ENCODE data around the gene KCND3.

Gene KCND3

DNA sequence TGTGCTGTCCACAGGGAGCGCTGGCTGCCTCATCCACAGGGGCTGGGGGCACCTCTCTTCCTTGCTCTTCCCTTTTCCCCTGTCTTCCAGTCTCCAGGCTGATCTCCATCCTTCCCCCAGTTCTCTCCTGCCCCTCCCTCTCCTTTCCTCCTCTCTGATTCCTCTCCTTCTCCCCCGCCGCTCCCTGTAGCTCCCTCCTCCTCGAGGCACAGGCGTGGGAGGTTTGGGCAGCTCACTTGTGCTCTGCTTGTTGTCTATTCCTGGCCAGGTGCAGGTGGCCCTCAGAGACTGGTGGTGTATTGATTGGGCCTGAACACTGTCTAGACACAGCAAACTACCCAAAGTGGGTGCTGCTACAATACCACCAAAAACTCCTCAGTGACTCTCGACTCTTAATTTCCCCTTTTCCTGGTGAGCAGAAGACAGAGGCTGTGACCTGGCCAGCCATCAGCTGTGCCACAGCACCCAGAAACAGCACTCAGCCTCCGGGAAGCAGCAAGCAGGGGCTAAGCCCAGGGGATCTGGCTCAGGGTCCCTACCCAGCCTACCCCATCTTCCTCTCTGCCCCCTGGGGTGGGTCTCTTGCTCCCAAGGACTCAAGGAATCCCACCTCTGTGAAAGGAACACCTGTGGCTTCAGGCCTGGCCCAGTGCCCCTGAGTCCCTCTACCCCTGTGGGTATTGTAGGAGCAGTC, 140.5 kb downstream of the KCND3 start:
- FAIRE-seq, result no peak
- DNase-seq (ENCODE audit: low spot score), result no peak

DNA sequence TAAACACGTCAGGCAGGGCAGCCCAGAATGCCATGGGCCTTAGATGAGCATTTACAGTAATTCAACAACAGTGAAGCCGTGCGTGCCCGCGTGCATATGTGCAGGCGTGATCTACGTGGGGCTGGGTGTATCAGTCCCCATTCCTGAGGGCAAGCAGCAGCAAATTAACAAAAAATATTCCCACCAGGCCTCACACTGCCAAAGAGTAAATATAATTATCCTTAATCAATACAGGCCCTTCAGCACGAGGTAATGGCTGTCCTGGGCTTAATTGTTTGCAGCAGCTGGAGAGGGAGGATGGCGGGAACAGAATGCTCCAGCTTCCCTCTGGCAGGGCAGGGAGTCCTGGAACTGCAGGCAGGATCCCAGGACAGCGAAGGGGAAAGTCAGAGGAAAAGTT, 142.0 kb downstream of the KCND3 start:
- DNase-seq (ENCODE audit: low spot score), result no peak
- FAIRE-seq, result no peak

GRCh38 chr1:111846842-111847241, 142.6 kb downstream of the KCND3 start:
- no peak for FAIRE-seq
- no peak for DNase-seq (ENCODE audit: low spot score)

DNA sequence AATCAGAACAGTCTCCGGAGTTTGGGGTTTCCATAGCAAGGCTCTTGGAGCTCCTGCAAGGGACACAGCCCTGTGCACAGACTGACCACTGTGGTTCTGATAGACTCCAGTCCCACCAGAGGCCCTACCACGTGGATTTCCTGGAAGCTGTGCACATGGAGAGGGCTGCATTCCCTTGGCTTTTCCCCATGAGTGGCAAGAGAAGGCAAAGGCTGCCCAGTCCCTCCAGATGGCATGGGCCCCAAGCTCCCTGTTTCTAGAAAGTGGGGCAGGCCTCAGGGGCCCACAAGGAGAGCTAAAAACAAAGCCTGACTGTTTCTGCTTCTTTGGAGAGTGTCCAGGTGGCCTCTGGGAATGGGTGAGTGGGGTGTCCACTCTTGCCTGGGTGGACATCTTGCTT, 146.3 kb downstream of the KCND3 start:
- no peak for FAIRE-seq

DNA sequence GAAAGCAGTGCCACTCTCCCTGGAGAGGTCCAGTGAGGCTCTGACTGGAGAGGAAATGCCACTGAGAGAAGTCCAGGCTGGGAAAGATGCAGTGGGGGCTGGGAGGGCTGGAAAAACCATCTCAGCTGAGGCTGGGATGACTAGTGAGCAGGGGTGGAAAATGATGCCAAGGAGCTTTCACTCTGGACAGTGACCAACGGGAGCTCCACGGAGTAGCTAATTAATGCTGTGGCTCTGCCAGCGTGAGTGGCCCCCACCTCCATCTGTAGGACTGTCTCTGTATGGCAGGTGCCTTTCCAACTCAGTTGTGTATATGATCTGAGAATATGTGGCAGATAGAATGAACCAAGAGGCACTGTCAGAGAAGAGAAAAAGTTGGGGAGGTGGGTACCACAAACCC, 147.1 kb downstream of the KCND3 start:
- no peak for FAIRE-seq
- no peak for DNase-seq (ENCODE audit: low spot score)

More for the DNA sequence above, 146.3 kb downstream of the KCND3 start:
- no peak for DNase-seq (ENCODE audit: low spot score)

- no peak for FAIRE-seq
These were observed 147.7 kb downstream of the KCND3 start for GRCh38 chr1:111841746-111842145.

GRCh38 chr1:111841189-111841588, 148.3 kb downstream of the KCND3 start:
- no peak for FAIRE-seq
- DNase-seq (ENCODE audit: low spot score), result no peak

More at GRCh38 chr1:111841746-111842145, 147.7 kb downstream of the KCND3 start:
- no peak for DNase-seq (ENCODE audit: low spot score)

GRCh38 chr1:111837393-111837792, 152.1 kb downstream of the KCND3 start:
- FAIRE-seq, result no peak

GRCh38 chr1:111836111-111836510, 153.4 kb downstream of the KCND3 start:
- FAIRE-seq, result no peak
- DNase-seq (ENCODE audit: low spot score), result no peak

More at GRCh38 chr1:111837393-111837792, 152.1 kb downstream of the KCND3 start:
- no peak for DNase-seq (ENCODE audit: low spot score)

- DNase-seq (ENCODE audit: low spot score) (no peak), FAIRE-seq (no peak)
These were observed 154.0 kb downstream of the KCND3 start for GRCh38 chr1:111835514-111835913.

- FAIRE-seq (no peak), DNase-seq (ENCODE audit: low spot score) (no peak)
These were observed 154.5 kb downstream of the KCND3 start for GRCh38 chr1:111834956-111835355.

DNA sequence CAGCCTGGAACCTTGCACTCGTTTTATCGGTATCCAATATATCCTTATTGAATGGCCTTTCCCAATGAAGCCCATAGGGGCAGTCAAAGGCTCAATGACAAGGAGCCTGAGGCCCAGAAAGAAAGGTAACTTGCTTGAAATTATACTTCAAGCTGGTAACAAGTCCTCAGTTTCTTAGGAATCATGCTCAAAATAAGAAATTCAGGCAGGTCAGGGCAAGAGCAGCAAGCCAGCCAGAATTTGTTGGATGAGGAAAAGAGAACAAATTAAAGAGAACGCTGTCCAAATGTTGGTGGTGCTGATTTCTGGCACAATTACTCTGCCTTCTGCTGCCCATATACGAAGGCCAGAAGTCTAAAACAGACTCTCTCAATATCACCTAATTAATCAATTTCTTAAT, 156.1 kb downstream of the KCND3 start:
- FAIRE-seq (no peak), DNase-seq (ENCODE audit: low spot score) (peak; percentile 34)

DNA sequence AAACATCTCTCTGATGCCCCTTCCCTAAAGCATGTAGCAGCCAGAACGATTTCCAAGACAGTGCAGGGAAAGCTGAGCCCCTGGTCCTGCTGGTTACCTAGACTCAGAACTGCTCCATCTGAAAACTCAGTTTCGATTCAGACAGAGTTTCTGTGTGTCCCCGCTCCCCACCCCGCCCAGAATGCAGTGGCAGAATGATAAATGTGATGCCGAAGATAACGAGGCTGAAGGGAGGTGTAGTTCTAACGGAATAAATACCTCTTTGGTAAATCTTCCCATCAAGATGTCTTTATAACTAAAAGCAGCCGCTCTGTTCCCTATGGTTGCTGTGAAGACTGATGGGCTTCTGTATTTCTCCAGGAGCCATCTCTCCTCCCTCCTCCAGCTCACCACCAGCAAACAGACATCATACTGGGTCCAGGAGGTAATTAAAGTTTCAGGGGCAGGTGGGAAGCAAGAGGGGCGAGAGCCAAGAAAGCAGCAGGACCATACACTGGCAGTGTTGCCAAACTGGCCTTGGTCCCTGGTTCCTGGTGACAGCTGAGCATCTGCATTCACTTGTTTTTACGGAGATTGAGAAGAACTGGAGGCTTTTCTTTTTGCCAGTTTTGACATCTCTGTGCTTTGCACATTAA, 156.8 kb downstream of the KCND3 start:
- DNase-seq (ENCODE audit: low spot score), result no peak
- FAIRE-seq, result no peak

DNA sequence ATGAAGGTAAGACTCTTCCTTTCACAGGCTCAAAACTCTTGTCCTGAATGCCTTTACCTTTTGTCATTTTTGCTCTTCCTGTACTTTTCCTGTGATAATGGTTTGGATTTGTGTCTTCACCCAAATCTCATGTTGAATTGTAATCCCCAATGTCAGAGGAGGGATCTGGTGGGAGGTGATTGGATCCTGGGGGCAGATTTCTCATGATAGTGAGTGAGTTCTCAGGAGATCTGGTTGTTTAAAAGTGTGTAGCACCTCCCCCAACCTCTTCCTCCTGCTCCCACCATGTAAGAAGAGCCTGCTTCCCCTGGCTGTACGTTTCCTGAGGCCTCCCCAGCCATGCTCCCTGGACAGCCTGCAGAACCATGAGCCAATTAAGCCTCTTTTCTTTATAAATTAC, 158.3 kb downstream of the KCND3 start:
- no peak for DNase-seq (ENCODE audit: low spot score)
- FAIRE-seq, result no peak

DNA sequence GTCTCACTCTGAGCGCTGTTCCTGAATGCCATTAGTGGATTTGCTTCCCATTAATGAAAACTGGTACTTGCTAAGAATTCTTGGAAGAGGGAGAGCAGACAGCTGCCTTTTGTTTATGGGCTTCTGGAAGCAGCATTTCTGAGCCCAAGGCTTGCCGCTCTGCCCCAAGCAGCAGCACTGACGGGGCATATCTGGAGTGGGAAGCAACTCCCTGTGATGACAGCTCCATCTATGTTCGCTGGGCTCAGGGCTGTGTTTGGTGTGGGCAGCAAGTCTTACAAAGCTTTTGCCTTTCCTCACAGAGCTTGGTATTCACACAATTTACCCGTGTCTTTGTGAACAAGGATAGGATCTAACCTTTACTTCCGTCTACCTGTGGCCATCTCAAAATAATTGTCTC, 161.5 kb downstream of the KCND3 start:
- DNase-seq (ENCODE audit: low spot score), result no peak
- no peak for FAIRE-seq

GRCh38 chr1:111826278-111826677, 163.2 kb downstream of the KCND3 start:
- DNase-seq (ENCODE audit: low spot score) (no peak), FAIRE-seq (no peak)

DNA sequence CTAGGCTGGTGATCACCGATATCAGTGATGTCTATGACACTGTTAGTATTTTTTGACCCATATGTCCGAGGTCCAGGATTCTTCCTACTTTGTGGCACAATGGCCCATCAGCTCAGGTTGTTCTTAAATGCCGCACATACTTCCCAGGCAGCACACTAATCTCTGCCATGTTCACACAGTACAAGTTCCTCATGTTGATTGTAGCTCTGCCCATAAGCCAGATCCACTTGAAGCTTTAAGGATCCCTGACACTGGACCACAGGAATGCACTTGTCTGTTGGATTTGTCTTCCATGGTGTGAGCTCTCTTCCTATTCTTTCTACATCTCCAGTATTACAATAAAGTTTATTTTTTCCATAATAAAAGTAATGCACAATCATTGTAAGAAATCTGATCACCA, 164.3 kb downstream of the KCND3 start:
- FAIRE-seq, result no peak
- DNase-seq (ENCODE audit: low spot score), result no peak

- DNase-seq (ENCODE audit: low spot score), result no peak
- no peak for FAIRE-seq
These were observed 167.3 kb downstream of the KCND3 start for GRCh38 chr1:111822138-111822537.

DNA sequence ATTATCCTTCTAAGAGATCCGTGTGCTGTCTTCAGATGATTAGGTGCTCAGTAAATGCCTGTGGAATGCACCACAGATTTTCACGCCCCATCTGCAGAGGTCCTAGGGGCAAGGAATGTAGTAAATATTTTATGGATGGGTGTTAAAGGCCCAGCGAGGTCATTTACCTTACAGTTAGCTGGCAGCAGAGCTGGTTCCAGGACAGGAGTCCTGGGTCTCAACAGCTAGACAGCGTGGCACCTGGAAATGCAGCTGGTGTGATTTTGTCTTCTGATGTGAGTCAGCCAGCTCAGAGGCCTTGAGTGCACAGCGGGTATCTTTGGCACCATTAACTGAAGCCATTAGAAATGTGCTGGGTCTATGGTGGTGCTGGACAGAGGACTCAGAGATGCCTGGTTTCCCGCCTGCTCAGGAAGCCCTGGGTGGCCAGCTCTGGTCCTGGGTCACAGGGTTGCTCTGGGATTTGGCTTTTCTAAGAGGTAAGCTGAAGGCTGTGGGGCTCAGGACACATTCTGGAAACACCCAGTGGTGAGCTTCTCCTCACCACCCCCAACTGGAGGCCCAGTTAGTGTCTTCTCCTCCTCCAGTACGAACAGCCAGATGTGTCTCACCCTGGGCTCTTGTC, 168.2 kb downstream of the KCND3 start:
- FAIRE-seq, result no peak
- DNase-seq (ENCODE audit: low spot score), result no peak

DNA sequence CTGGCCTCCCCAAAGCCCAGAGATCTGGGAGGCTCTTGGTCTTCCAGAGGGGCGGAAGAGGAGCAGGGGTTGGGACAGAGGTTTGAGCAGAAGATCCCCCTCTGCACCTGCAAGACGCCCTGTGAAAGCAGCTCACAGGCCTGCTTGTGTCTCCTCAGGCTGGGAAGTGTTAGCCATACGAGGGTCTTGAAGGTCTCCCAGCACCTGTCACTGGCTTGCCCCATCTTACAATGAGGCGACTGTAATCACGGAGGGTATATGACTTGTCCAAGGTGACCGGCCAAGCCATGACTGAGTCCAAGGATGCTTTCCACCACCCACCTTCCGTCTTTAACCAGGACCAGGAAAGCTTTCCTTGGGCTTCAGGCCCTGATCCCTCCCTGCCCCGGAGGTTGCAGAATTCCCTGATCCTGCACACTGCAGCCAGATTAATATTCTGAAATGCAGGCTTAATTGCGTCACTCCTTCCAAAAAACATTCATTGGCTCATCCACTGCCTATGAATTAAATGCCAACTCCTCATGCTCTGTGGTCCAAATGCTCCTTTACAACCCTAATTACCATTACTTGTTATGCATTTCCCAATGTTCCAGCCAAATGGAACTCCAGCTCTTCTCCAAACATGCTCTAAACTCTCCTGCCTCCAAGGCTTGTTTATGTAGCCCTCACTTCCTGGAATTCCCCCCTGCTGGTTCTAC, 169.8 kb downstream of the KCND3 start:
- FAIRE-seq (no peak), DNase-seq (ENCODE audit: low spot score) (no peak)

- DNase-seq (ENCODE audit: low spot score) (no peak), FAIRE-seq (no peak)
These were observed 170.9 kb downstream of the KCND3 start for GRCh38 chr1:111818546-111818945.

DNA sequence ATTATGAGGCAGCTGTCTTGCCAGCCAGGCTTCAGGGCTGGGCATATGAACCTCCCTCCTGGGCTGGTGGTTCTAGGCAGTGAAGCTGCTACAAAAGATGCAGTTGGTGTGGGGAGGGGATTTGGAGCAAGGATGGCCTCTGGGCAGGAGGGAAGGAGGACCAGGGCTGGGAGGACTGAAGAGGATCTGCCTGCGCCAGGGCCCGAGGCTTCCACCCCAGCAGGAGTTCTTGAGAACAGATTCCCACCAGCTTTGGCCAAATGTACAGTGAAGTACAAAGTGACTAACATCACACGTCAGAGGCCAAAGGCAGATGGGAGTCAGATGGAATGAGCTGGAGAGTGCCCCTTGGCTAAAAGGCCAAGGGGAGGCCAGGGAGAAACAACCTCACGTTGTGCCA, 171.4 kb downstream of the KCND3 start:
- no peak for FAIRE-seq
- no peak for DNase-seq (ENCODE audit: low spot score)
